Osteoblast (primary cell): ENCODE measurements around the gene EVI5. TPM values are rescaled to one million over a fixed set of nuclear protein-coding genes. Genes with fewer than 3 reads are reported as not detected.

ENCODE experiments used
- DNase-seq: peaks from one replicate; pipeline ENCODE4 v3.0.0; 2011; ENCODE audit warnings: low spot score, mixed read lengths; ENCODE audit not compliant: insufficient read length; ENCODE audit errors: missing footprints
- H2AFZ ChIP-seq: 2 replicates; pipeline ENCODE4 v1.6.0; 2011; ENCODE audit warnings: mild to moderate bottlenecking, low read length
- H3K27ac ChIP-seq: 2 replicates; pipeline ENCODE4 v1.5.1; 2011; ENCODE audit warnings: mild to moderate bottlenecking, low read depth, low read length, moderate library complexity
- H3K27me3 ChIP-seq: 2 replicates; pipeline ENCODE4 v1.6.0; 2012; ENCODE audit warnings: mild to moderate bottlenecking, control low read depth, inconsistent platforms, low read length, moderate library complexity; ENCODE audit not compliant: insufficient read depth
- H3K36me3 ChIP-seq: 2 replicates; pipeline ENCODE4 v1.5.1; 2011; ENCODE audit warnings: mild to moderate bottlenecking, low read length, control low read depth, moderate library complexity; ENCODE audit not compliant: insufficient read depth
- H3K4me1 ChIP-seq: 2 replicates; pipeline ENCODE4 v1.5.1; 2011; ENCODE audit warnings: mild to moderate bottlenecking, low read length, control low read depth, moderate library complexity; ENCODE audit not compliant: insufficient read depth
- H3K4me2 ChIP-seq: 2 replicates; pipeline ENCODE4 v1.6.0; 2011; ENCODE audit warnings: mild to moderate bottlenecking, low read length; ENCODE audit not compliant: insufficient read depth
- H3K4me3 ChIP-seq: fragments of 200-600 bp; sonication (generic); 3 replicates; pipeline ENCODE4 v1.5.1; 2012; ENCODE audit warnings: mild to moderate bottlenecking, low read length, inconsistent platforms; ENCODE audit not compliant: insufficient read depth
- H3K79me2 ChIP-seq: 2 replicates; pipeline ENCODE4 v1.6.0; 2012; ENCODE audit warnings: mild to moderate bottlenecking, low read length, control low read depth, inconsistent platforms; ENCODE audit not compliant: insufficient read depth
- H3K9me3 ChIP-seq: 2 replicates; pipeline ENCODE4 v1.5.1; 2011; ENCODE audit warnings: low read depth, low read length, control low read depth
- H4K20me1 ChIP-seq: 2 replicates; pipeline ENCODE4 v1.6.0; 2012; ENCODE audit warnings: mild to moderate bottlenecking, low read length, control low read depth; ENCODE audit not compliant: insufficient read depth
- CTCF ChIP-seq: IDR thresholded peaks from 2 replicates; pipeline ENCODE4 v1.5.1; 2011; ENCODE audit warnings: mild to moderate bottlenecking, low read depth, low read length, moderate library complexity; ENCODE audit errors: extremely low read depth
- total RNA-seq: library from RNA; depleted of rRNA; stranded (reverse); fragments of >200 nt; gene quantifications from 2 replicates; pipeline ENCODE4 v1.2.3, GENCODE V29; 2012

EVI5 gene
- total RNA-seq, 1 donor: 51.8 TPM

DNA sequence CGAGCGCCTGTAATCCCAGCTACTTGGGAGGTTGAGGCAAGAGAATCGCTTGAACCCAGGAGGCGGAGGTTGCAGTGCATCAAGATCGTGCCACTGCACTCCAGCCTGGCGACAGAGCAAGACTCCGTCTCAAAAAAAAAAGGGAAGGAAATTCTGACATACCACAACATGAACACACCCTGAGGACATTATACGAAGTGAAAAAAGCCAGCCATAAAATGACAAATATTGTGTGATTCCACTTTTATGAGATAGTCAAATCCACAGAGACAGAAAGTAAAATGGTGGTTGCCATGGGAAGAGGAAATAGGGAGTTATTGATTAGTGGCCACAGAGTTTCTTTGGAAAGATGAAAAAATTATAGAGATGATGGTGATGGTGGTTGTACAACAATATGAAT is 41.7 kb downstream of the EVI5 start:
- Histone ChIP-seq H3K4me1 (no peaks in the 10 kb centered on the region), H3K9me3 (no peaks in the 10 kb centered on the region), H3K4me2 (no peak overlapping the region), H3K4me3 (no peak overlapping the region), H4K20me1 (peaks cover 8% of the 10 kb centered on the region), H3K27me3 (no peaks in the 10 kb centered on the region), H3K36me3 (no peaks in the 10 kb centered on the region), H3K27ac (no peak overlapping the region), H2AFZ (no peak overlapping the region), H3K79me2 (peaks cover 33% of the 10 kb centered on the region)
- DNase-seq: no peak
- TF ChIP-seq CTCF: no peak

DNA sequence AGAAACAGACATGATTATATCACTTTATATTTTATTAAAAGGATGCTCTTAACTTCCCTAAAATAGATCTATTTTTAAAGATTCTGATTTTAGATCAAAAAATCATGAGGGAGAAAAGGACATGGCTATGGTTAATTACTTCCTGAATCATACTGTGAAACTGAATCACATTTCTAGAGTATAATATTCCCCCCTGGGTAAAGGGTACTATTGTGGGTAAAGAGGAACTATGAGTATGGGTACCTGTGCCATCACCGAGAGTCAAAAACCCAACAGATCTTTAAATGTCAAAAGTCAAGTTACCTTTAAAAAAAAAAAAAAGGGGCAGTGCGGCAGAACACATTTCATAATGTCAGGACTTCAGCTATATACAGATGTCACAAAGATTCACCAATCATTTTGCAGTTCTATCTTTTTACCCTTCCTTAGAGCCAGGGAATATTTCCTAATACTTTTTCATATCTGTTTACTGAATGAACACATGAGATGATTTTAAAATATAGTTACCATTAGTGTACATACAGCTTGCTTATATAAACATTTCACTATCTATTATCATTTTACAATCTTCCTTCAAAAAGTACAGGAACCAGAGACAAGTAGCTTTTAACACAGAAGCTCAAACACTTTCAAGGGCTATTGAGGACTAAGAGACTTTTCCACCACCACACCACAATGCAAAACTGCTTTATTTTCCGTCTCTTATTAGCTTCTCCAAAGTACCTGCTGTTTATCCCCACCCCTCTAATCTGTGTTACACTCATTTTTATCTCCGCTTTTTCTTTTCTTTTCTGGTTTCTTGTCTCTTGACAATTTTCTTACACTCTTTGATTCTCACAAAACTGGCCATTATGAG is 45.0 kb downstream of the EVI5 start:
- no peak for TF ChIP-seq CTCF
- Histone ChIP-seq H3K79me2 (peaks cover 24% of the 10 kb centered on the region), H3K4me2 (no peak overlapping the region), H3K36me3 (no peaks in the 10 kb centered on the region), H3K9me3 (no peaks in the 10 kb centered on the region), H4K20me1 (peaks cover 8% of the 10 kb centered on the region), H3K27me3 (no peaks in the 10 kb centered on the region), H2AFZ (no peak overlapping the region), H3K4me1 (no peaks in the 10 kb centered on the region), H3K4me3 (no peak overlapping the region), H3K27ac (no peak overlapping the region)
- DNase-seq: no peak

DNA sequence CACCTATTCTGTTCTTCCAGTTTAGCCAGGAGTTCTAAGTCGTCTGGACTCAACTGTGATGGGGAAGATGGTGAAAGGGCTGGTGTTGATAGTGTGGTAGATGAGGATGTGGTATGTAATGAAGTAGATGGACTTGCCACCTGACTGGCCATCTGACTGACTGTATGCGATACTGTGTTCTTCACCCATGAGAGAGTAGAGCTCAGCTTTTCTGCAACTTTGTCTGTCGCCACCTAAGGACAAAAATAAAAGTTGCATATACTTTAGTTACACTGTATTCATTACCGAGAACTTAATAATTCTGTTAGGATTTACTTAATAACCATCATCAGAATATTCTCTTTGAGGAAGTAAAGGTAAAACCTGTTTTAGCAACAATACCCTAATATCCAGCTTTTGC is 48.5 kb downstream of the EVI5 start:
- no peak overlapping the region for H3K27ac ChIP-seq
- H3K4me2 ChIP-seq: no peak overlapping the region
- peaks cover 8% of the 10 kb centered on the region for H4K20me1 ChIP-seq
- H3K36me3 ChIP-seq: no peaks in the 10 kb centered on the region
- H2AFZ ChIP-seq: no peak overlapping the region
- H3K4me1 ChIP-seq: no peaks in the 10 kb centered on the region
- peaks cover 25% of the 10 kb centered on the region for H3K79me2 ChIP-seq
- H3K9me3 ChIP-seq: no peaks in the 10 kb centered on the region
- peak; percentile 36 for TF ChIP-seq CTCF
- DNase-seq: no peak
- H3K27me3 ChIP-seq: no peaks in the 10 kb centered on the region
- H3K4me3 ChIP-seq: no peak overlapping the region

DNA sequence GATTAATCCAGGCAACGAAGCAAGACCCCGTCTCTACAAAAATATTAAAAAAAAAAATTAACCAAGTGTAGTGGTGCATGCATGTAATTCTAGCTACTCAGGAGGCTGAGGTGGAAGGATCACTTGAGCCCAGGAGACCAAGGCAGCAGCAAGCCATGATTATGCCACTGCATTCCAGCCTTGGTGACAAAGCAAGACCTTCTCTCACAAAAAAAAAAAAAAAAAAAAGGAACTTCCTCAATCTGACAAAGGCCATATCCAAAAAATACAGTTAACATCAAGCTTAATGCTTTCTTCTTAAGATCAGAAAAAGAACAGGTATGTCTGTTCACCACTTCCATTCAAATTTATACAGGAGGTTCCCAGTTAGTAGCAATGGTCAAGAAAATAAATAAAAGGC is 54.4 kb downstream of the EVI5 start:
- Histone ChIP-seq H3K36me3 (no peaks in the 10 kb centered on the region), H3K4me2 (no peak overlapping the region), H2AFZ (no peak overlapping the region), H3K4me3 (no peak overlapping the region), H3K79me2 (peaks cover 8% of the 10 kb centered on the region), H3K27me3 (no peaks in the 10 kb centered on the region), H3K4me1 (peaks cover 4% of the 10 kb centered on the region), H3K9me3 (no peaks in the 10 kb centered on the region), H4K20me1 (no peaks in the 10 kb centered on the region), H3K27ac (no peak overlapping the region)
- TF ChIP-seq CTCF: no peak
- no peak for DNase-seq
